Astrocyte (in vitro differentiated cells and primary cell): ENCODE measurements around the gene EXOC6B. TPM values are rescaled to one million over a fixed set of nuclear protein-coding genes. Genes with fewer than 3 reads are reported as not detected.

Experiments used
- DNase-seq: peaks from one replicate; pipeline ENCODE4 v3.0.0-alpha.2; 2010; ENCODE audit warnings: low read depth
- FAIRE-seq: peaks from 2 replicates; lab custom pipeline; 2011; peaks lifted over from hg19 to GRCh38; lab: Jason Lieb, UNC
- H2AFZ ChIP-seq: 2 replicates; pipeline ENCODE4 v1.6.0; 2012; ENCODE audit warnings: low read depth, low read length, inconsistent platforms
- H3K27ac ChIP-seq: 2 replicates; pipeline ENCODE4 v1.5.1; 2011; ENCODE audit warnings: low read depth, low read length, inconsistent platforms
- H3K27me3 ChIP-seq: 2 replicates; pipeline ENCODE4 v1.6.0; 2011; ENCODE audit warnings: low read length, inconsistent platforms; ENCODE audit not compliant: insufficient read depth
- H3K36me3 ChIP-seq: 2 replicates; pipeline ENCODE4 v1.5.1; 2011; ENCODE audit warnings: low read length, inconsistent platforms; ENCODE audit not compliant: insufficient read depth
- H3K4me1 ChIP-seq: 2 replicates; pipeline ENCODE4 v1.5.1; 2011; ENCODE audit warnings: low read length, inconsistent platforms; ENCODE audit not compliant: insufficient read depth
- H3K4me2 ChIP-seq: 2 replicates; pipeline ENCODE4 v1.6.0; 2012; ENCODE audit warnings: low read length, inconsistent platforms
- H3K4me3 ChIP-seq: 2 replicates; pipeline ENCODE4 v1.5.1; 2011; ENCODE audit warnings: low read depth, mild to moderate bottlenecking, low read length, inconsistent platforms; ENCODE audit not compliant: insufficient read depth
- H3K79me2 ChIP-seq: 2 replicates; pipeline ENCODE4 v1.6.0; 2012; ENCODE audit warnings: mild to moderate bottlenecking, low read length, inconsistent platforms; ENCODE audit not compliant: insufficient read depth
- H3K9ac ChIP-seq: 2 replicates; pipeline ENCODE4 v1.6.0; 2012; ENCODE audit warnings: mild to moderate bottlenecking, low read length, inconsistent platforms
- H3K9me3 ChIP-seq: 2 replicates; pipeline ENCODE4 v1.5.1; 2012; ENCODE audit warnings: low read depth, mild to moderate bottlenecking, low read length, inconsistent platforms; ENCODE audit not compliant: insufficient read depth
- H4K20me1 ChIP-seq: 2 replicates; pipeline ENCODE4 v1.6.0; 2012; ENCODE audit warnings: low read length, inconsistent platforms; ENCODE audit not compliant: insufficient read depth
- H3K27ac Mint-ChIP-seq: one replicate; pipeline ENCODE4 v1.8.0; 2021; ENCODE audit warnings: mild to moderate bottlenecking, mixed read lengths; ENCODE audit not compliant: unreplicated experiment
- H3K27me3 Mint-ChIP-seq: one replicate; pipeline ENCODE4 v1.8.0; 2021; ENCODE audit warnings: low read depth, mixed read lengths; ENCODE audit not compliant: unreplicated experiment
- H3K36me3 Mint-ChIP-seq: one replicate; pipeline ENCODE4 v1.8.0; 2021; ENCODE audit warnings: low read depth, mixed read lengths; ENCODE audit not compliant: unreplicated experiment
- H3K4me1 Mint-ChIP-seq: one replicate; pipeline ENCODE4 v1.8.0; 2021; ENCODE audit warnings: low read depth, mixed read lengths; ENCODE audit not compliant: unreplicated experiment
- H3K4me3 Mint-ChIP-seq: one replicate; pipeline ENCODE4 v1.8.0; 2021; ENCODE audit warnings: mild to moderate bottlenecking, moderate library complexity, mixed read lengths; ENCODE audit not compliant: unreplicated experiment
- H3K9me3 Mint-ChIP-seq: one replicate; pipeline ENCODE4 v1.8.0; 2021; ENCODE audit warnings: mild to moderate bottlenecking, mixed read lengths; ENCODE audit not compliant: unreplicated experiment
- EZH2 ChIP-seq: IDR thresholded peaks from 2 replicates; pipeline ENCODE4 v1.6.1; 2012; ENCODE audit warnings: mild to moderate bottlenecking, low read length, inconsistent platforms; ENCODE audit not compliant: insufficient read depth
- total RNA-seq: library from RNA; stranded (reverse); gene quantifications from 2 replicates; pipeline ENCODE4 v1.2.1, GENCODE V29; 2021
- TF ChIP-seq, protein P1 (sequence below): IDR thresholded peaks from 2 replicates; pipeline ENCODE4 v1.5.1; 2011; ENCODE audit warnings: low read depth, mild to moderate bottlenecking, inconsistent platforms, low read length, moderate library complexity; ENCODE audit not compliant: insufficient read depth

EXOC6B gene
- total RNA-seq, 1 donor from 2014 or later: 31.8 TPM

DNA sequence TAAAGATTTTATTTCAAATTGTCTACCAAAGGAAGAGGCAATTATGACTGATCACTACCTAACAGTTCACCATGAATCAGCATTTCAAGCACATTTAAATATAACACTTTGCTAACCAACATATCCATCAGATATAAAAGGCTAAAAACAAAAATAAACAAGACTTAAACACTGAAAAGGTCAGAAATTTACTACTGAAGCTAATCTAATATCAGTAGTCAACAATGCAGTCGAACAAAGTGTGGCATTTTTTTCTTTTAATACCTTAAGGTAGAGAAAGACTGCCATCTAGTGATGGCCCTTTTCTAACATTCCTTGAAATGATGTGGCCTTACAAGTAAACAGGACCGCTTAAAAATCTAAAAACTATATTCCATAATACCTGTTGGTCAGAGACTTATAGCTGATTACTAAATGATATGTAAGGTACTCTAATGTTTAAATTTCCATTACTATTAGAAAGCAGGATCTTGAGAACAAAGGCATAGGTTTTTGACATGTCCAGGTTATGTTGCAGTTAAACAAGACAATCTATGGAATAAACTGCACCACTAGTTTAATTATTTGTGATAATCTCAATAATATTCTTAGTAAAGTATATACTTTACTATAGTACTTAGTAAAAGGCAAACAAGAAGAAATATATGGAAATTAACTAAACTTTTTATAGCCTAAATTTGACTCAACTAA, 80.0 kb downstream of the EXOC6B start:
- Mint-ChIP-seq H3K36me3 (no peaks in the 10 kb centered on the region), H3K9me3 (no peaks in the 10 kb centered on the region), H3K4me3 (no peak overlapping the region), H3K4me1 (peaks cover 2% of the 10 kb centered on the region), H3K27ac (peak overlapping the region; percentile 50), H3K27me3 (no peaks in the 10 kb centered on the region)
- Histone ChIP-seq H3K4me3 (no peak overlapping the region), H3K4me2 (no peak overlapping the region), H3K79me2 (no peaks in the 10 kb centered on the region), H3K27me3 (no peaks in the 10 kb centered on the region), H3K9me3 (no peaks in the 10 kb centered on the region), H3K4me1 (no peaks in the 10 kb centered on the region), H3K9ac (no peak overlapping the region), H2AFZ (no peak overlapping the region), H3K27ac (no peak overlapping the region), H3K36me3 (no peaks in the 10 kb centered on the region), H4K20me1 (peaks cover 7% of the 10 kb centered on the region)
- peak; percentile 46 for DNase-seq
- no peak for FAIRE-seq
- no peak for TF ChIP-seq EZH2
- TF ChIP-seq, protein P1, sequence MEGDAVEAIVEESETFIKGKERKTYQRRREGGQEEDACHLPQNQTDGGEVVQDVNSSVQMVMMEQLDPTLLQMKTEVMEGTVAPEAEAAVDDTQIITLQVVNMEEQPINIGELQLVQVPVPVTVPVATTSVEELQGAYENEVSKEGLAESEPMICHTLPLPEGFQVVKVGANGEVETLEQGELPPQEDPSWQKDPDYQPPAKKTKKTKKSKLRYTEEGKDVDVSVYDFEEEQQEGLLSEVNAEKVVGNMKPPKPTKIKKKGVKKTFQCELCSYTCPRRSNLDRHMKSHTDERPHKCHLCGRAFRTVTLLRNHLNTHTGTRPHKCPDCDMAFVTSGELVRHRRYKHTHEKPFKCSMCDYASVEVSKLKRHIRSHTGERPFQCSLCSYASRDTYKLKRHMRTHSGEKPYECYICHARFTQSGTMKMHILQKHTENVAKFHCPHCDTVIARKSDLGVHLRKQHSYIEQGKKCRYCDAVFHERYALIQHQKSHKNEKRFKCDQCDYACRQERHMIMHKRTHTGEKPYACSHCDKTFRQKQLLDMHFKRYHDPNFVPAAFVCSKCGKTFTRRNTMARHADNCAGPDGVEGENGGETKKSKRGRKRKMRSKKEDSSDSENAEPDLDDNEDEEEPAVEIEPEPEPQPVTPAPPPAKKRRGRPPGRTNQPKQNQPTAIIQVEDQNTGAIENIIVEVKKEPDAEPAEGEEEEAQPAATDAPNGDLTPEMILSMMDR: peak; percentile 68

DNA sequence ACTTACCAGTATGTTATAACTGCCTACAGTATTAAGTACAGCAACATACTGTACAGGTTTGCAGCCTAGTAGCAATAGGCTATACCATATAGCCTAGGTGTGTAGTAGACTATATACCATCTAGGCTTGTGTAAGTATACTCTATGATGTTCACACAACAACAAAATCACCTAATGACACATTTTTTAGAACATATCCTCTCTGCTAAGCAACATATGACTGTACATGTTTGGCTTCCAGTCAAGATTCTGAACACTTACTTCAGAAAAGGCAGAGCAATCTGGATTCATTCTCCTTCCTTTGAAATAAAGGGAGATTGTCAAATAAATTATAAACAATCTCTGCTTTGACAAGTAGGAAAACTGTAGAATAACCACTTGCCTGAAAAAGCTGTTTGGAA, 81.8 kb downstream of the EXOC6B start:
- peaks cover 2% of the 10 kb centered on the region for H3K4me1 Mint-ChIP-seq
- TF ChIP-seq, protein P1: no peak
- TF ChIP-seq EZH2: no peak
- H3K36me3 ChIP-seq: no peaks in the 10 kb centered on the region
- H3K79me2 ChIP-seq: no peaks in the 10 kb centered on the region
- H3K9ac ChIP-seq: no peak overlapping the region
- DNase-seq (peak; percentile 44), FAIRE-seq (no peak)
- no peak overlapping the region for H3K4me3 Mint-ChIP-seq
- H3K4me1 ChIP-seq: no peaks in the 10 kb centered on the region
- H3K4me2 ChIP-seq: no peak overlapping the region
- H2AFZ ChIP-seq: no peak overlapping the region
- H3K36me3 Mint-ChIP-seq: no peaks in the 10 kb centered on the region
- H3K27me3 Mint-ChIP-seq: no peaks in the 10 kb centered on the region
- H3K27ac Mint-ChIP-seq: no peak overlapping the region
- H3K4me3 ChIP-seq: no peak overlapping the region
- no peaks in the 10 kb centered on the region for H3K9me3 ChIP-seq
- H3K27ac ChIP-seq: no peak overlapping the region
- H3K9me3 Mint-ChIP-seq: no peaks in the 10 kb centered on the region
- H4K20me1 ChIP-seq: peaks cover 7% of the 10 kb centered on the region
- H3K27me3 ChIP-seq: no peaks in the 10 kb centered on the region

DNA sequence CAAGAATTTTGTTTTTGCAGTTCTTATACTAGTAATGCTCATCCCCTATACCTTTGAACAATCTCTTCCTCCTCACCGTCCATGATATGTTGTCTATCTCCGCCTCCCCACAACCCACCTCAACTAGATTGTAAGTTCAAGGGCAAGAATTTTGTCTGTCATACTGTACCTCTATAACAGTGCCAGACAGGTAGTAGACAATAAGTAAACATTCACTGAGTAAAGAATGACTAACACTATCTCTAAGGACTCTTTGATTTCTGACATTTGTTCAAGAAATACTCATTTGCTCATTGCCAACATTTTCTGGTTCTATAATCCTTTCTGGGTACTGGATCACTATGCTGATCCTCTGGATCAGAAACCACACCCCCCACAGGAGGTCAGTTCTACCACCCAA, 82.4 kb downstream of the EXOC6B start:
- H3K4me2 ChIP-seq: no peak overlapping the region
- H3K27ac ChIP-seq: no peak overlapping the region
- H3K9me3 Mint-ChIP-seq: no peaks in the 10 kb centered on the region
- H3K4me3 ChIP-seq: no peak overlapping the region
- no peaks in the 10 kb centered on the region for H3K27me3 ChIP-seq
- no peak overlapping the region for H3K4me3 Mint-ChIP-seq
- no peaks in the 10 kb centered on the region for H3K79me2 ChIP-seq
- peaks cover 2% of the 10 kb centered on the region for H3K4me1 Mint-ChIP-seq
- no peak for DNase-seq
- no peak for FAIRE-seq
- no peaks in the 10 kb centered on the region for H3K27me3 Mint-ChIP-seq
- peaks cover 7% of the 10 kb centered on the region for H4K20me1 ChIP-seq
- TF ChIP-seq, protein P1: no peak
- no peak for TF ChIP-seq EZH2
- no peak overlapping the region for H3K27ac Mint-ChIP-seq
- H3K9ac ChIP-seq: no peak overlapping the region
- no peak overlapping the region for H2AFZ ChIP-seq
- no peaks in the 10 kb centered on the region for H3K36me3 Mint-ChIP-seq
- H3K4me1 ChIP-seq: no peaks in the 10 kb centered on the region
- H3K36me3 ChIP-seq: no peaks in the 10 kb centered on the region
- no peaks in the 10 kb centered on the region for H3K9me3 ChIP-seq
